ENCODE results near the gene SF3B5. TPM values are rescaled to one million over a fixed set of nuclear protein-coding genes. Genes with fewer than 3 reads are reported as not detected.

Gene SF3B5
- total RNA-seq, 6 donors from 2014 or later = 47.1 to 157 (median 96.9) TPM

GRCh38 chr6:144141470-144141869 lies 46.1 kb upstream of the SF3B5 start:
- H3K27me3 ChIP-seq = no peaks in the 10 kb centered on the region
- H3K27ac ChIP-seq = no peak overlapping the region
- no peak overlapping the region for H3K4me3 ChIP-seq
- no peaks in the 10 kb centered on the region for H3K9me3 ChIP-seq
- no peak for TF ChIP-seq EP300 (IDR thresholded peaks at IDR 0.05)
- TF ChIP-seq POLR2AphosphoS5 (IDR thresholded peaks at IDR 0.05) = no peak
- no peak for TF ChIP-seq POLR2A (IDR thresholded peaks at IDR 0.05)
- TF ChIP-seq CTCF (IDR thresholded peaks at IDR 0.05) = no peak
- H3K36me3 ChIP-seq = no peaks in the 10 kb centered on the region
- no peak for ATAC-seq (ENCODE audit: low FRiP score in 2 of 2)
- H3K4me1 ChIP-seq = no peaks in the 10 kb centered on the region
- no peak for DNase-seq
- WGBS, 2 donors = 89 to 91% methylated on average over 2 of the region's 2 CpGs

DNA sequence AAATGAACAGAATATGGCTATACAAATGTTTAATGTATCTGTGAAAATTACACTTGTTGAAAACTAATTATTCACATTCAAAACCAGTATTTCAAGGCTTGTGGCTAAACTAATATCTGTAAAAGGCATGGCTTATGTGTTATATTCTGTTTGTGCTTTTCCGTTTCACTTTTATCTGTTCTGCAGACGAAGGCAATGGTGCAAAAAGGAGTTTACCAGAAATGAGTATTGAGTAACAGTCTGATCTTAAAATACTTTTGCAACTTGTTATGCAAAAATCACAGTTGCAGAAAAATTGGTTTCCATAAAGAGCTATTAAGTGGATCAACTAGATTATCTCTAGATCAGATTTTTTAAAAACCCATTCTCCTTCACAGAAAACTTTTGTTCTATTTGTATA lies 45.5 kb upstream of the SF3B5 start:
- Histone ChIP-seq H3K4me3 (no peak overlapping the region), H3K4me1 (no peaks in the 10 kb centered on the region), H3K27me3 (no peaks in the 10 kb centered on the region), H3K36me3 (no peaks in the 10 kb centered on the region), H3K27ac (no peak overlapping the region), H3K9me3 (no peaks in the 10 kb centered on the region)
- DNase-seq (no peak), ATAC-seq (ENCODE audit: low FRiP score in 2 of 2) (no peak)
- TF ChIP-seq POLR2AphosphoS5 (IDR thresholded peaks at IDR 0.05) (no peak), EP300 (IDR thresholded peaks at IDR 0.05) (no peak), POLR2A (IDR thresholded peaks at IDR 0.05) (no peak), CTCF (IDR thresholded peaks at IDR 0.05) (no peak)
- whole genome bisulfite sequencing, 2 donors = 38 to 63% methylated on average over 2 of the region's 2 CpGs

GRCh38 chr6:144139817-144140216 lies 44.4 kb upstream of the SF3B5 start:
- Histone ChIP-seq H3K4me3 (no peak overlapping the region), H3K36me3 (no peaks in the 10 kb centered on the region), H3K9me3 (no peaks in the 10 kb centered on the region), H3K27me3 (no peaks in the 10 kb centered on the region), H3K4me1 (no peaks in the 10 kb centered on the region), H3K27ac (peak overlapping the region in 1 of 4 donors; percentile 21)
- ATAC-seq (ENCODE audit: low FRiP score in 2 of 2) = no peak
- TF ChIP-seq CTCF (IDR thresholded peaks at IDR 0.05) (no peak), POLR2A (IDR thresholded peaks at IDR 0.05) (no peak), EP300 (IDR thresholded peaks at IDR 0.05) (no peak), POLR2AphosphoS5 (IDR thresholded peaks at IDR 0.05) (no peak)
- no peak for DNase-seq
- WGBS, 2 donors = 82 to 90% methylated on average over 3 of the region's 3 CpGs

- no peaks in the 10 kb centered on the region for H3K4me1 ChIP-seq
- no peak for DNase-seq
- no peaks in the 10 kb centered on the region for H3K36me3 ChIP-seq
- ATAC-seq (ENCODE audit: low FRiP score in 2 of 2) = no peak
- H3K27me3 ChIP-seq = no peaks in the 10 kb centered on the region
- H3K4me3 ChIP-seq = no peak overlapping the region
- TF ChIP-seq EP300 (IDR thresholded peaks at IDR 0.05) (no peak), CTCF (IDR thresholded peaks at IDR 0.05) (no peak), POLR2AphosphoS5 (IDR thresholded peaks at IDR 0.05) (no peak), POLR2A (IDR thresholded peaks at IDR 0.05) (no peak)
- WGBS, 2 donors = 90% methylated on average over 4 of the region's 4 CpGs
- no peak overlapping the region for H3K27ac ChIP-seq
- no peaks in the 10 kb centered on the region for H3K9me3 ChIP-seq
Observed at GRCh38 chr6:144138542-144138941, 43.2 kb upstream of the SF3B5 start.

GRCh38 chr6:144134737-144135136 lies 39.4 kb upstream of the SF3B5 start:
- no peak overlapping the region for H3K27ac ChIP-seq
- H3K4me3 ChIP-seq = no peak overlapping the region
- 48 to 61% methylated on average over 2 of the region's 2 CpGs for WGBS, 2 donors
- H3K9me3 ChIP-seq = no peaks in the 10 kb centered on the region
- DNase-seq = no peak
- H3K4me1 ChIP-seq = no peaks in the 10 kb centered on the region
- no peaks in the 10 kb centered on the region for H3K36me3 ChIP-seq
- no peak for ATAC-seq (ENCODE audit: low FRiP score in 2 of 2)
- TF ChIP-seq POLR2A (IDR thresholded peaks at IDR 0.05) (no peak), POLR2AphosphoS5 (IDR thresholded peaks at IDR 0.05) (no peak), CTCF (IDR thresholded peaks at IDR 0.05) (no peak), EP300 (IDR thresholded peaks at IDR 0.05) (no peak)
- no peaks in the 10 kb centered on the region for H3K27me3 ChIP-seq
